ENCODE results near the gene LHB.
A peak's percentile ranks its signal among the peaks of the same experiment; 100 is the strongest.

The LHB gene

GRCh38 chr19:48993175-48994034 is 23.5 kb downstream of the LHB start, which contains the start of the genes GYS1 and RUVBL2:
Gene GYS1 (minus strand): TSS chr19:48993309. CDS start chr19:48993112, 197 bp downstream.
Gene RUVBL2 (plus strand): TSS chr19:48993887. CDS start chr19:48993912, 25 bp downstream.
- peak; percentile 100 for DNase-seq (ENCODE audit: low read depth)
- TF ChIP-seq, protein P1, sequence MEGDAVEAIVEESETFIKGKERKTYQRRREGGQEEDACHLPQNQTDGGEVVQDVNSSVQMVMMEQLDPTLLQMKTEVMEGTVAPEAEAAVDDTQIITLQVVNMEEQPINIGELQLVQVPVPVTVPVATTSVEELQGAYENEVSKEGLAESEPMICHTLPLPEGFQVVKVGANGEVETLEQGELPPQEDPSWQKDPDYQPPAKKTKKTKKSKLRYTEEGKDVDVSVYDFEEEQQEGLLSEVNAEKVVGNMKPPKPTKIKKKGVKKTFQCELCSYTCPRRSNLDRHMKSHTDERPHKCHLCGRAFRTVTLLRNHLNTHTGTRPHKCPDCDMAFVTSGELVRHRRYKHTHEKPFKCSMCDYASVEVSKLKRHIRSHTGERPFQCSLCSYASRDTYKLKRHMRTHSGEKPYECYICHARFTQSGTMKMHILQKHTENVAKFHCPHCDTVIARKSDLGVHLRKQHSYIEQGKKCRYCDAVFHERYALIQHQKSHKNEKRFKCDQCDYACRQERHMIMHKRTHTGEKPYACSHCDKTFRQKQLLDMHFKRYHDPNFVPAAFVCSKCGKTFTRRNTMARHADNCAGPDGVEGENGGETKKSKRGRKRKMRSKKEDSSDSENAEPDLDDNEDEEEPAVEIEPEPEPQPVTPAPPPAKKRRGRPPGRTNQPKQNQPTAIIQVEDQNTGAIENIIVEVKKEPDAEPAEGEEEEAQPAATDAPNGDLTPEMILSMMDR (IDR thresholded peaks at IDR 0.05; ENCODE audit: insufficient read depth, low read depth, low read length, missing control alignments), result peak; percentile 73
- peak within 1 kb of the TSS; percentile 90 for H3K4me3 ChIP-seq (ENCODE audit: low read length)

GRCh38 chr19:48992581-48993174 is 24.2 kb downstream of the LHB start:
- TF ChIP-seq, protein P1 (IDR thresholded peaks at IDR 0.05; ENCODE audit: insufficient read depth, low read depth, low read length, missing control alignments), result no peak
- DNase-seq (ENCODE audit: low read depth), result peak; percentile 26
- H3K4me3 ChIP-seq (ENCODE audit: low read length), result peak overlapping the region; percentile 90

DNA sequence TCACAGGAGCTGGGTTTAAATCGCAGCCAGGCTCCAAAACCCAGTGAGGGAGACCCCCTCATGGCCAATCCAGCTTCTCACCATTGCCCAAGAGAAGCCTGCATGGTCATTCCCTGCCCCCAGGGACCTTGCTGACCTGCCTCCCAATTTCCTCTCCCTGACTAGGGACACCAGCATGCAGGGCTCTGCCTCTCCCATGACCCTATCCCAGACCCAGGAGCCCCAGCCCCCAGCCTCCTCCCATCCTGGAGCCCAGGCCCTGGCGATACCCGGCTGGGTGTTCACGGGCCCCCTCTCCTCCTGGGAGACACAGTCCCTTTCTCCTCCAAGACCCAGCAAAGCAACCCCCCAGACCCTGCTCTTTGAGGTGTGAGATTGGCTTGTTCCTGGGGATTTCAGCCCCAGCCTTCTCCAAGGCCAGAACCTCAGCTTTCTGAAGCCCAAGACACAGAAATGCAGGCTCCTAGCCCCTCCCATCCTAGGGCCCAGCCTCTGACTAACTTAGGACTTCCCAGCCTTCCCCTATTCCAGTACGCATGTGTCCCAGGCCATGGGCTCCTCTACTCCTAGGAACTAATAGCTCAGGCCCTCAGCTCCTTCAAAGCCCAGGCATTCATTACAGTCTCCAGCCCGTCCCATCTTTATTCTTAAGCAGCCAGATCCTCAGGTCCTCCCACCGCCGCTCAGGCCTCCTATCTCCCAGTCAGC is 24.9 kb downstream of the LHB start:
- TF ChIP-seq, protein P1 (IDR thresholded peaks at IDR 0.05; ENCODE audit: insufficient read depth, low read depth, low read length, missing control alignments), result no peak
- peak overlapping the region; percentile 90 for H3K4me3 ChIP-seq (ENCODE audit: low read length)
- peak; percentile 89 for DNase-seq (ENCODE audit: low read depth)

- H3K4me3 ChIP-seq (ENCODE audit: low read length), result peak overlapping the region; percentile 90
- TF ChIP-seq, protein P1 (IDR thresholded peaks at IDR 0.05; ENCODE audit: insufficient read depth, low read depth, low read length, missing control alignments), result no peak
- no peak for DNase-seq (ENCODE audit: low read depth)
Measured at GRCh38 chr19:48991011-48991609, 25.8 kb downstream of the LHB start.

DNA sequence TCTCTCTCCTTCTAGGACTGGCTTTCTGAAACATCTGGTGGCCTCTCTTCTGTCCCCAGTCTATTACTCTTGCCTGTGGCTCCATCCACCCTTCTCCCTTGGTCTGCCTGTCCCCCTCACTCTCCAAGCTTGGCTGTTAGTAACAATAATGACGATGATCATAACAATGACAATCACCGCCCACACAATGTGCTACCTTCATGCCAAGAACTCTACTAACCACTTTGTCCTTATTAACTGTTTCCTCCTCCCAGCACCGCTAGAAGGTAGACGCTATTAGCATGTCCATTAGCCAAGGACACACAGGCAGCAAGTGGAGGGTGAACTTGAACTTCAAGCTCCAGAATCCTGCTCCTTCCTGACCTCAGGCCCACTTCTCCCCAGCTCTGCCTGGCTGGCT is 26.5 kb downstream of the LHB start:
- TF ChIP-seq, protein P1 (IDR thresholded peaks at IDR 0.05; ENCODE audit: insufficient read depth, low read depth, low read length, missing control alignments), result no peak
- H3K4me3 ChIP-seq (ENCODE audit: low read length), result no peak overlapping the region
- no peak for DNase-seq (ENCODE audit: low read depth)

DNA sequence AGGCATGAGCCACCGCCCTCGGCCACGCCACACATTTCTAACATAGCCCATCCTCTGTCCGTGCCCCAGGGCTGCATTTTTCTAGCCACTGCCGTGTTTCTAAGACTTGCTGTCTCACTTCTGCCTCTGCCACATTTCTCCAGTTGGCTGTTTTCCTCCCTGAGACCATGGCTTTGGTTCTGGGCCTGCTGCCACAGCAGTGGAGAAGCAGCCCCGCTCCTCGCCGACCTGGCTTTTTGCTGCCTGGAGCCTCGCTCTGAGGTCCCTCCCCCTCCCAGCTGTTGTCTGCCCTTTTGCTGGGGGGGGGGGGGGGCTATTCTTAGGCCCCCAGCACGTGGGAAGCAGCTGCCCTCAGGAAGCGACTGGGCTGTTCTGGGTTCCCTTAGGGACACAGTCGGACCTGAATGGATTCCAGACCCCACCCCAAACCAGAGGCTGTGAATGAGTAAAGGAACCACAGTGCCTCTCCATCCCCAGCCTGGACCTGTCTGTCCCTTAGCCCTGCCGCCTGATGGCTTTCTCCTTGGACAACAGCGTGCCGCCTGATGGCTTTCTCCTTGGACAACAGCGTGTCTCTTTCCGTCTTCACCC is 27.1 kb downstream of the LHB start:
- DNase-seq (ENCODE audit: low read depth), result no peak
- TF ChIP-seq, protein P1 (IDR thresholded peaks at IDR 0.05; ENCODE audit: insufficient read depth, low read depth, low read length, missing control alignments), result no peak
- H3K4me3 ChIP-seq (ENCODE audit: low read length), result no peak overlapping the region

All from epithelial cell of esophagus (primary cell).